ENCODE data around the gene CD37. TPM values are rescaled to one million over a fixed set of nuclear protein-coding genes. Genes with fewer than 3 reads are reported as not detected.
"Not testable (repeated sequence)": the region's sequence is repeated elsewhere in the genome, so short reads cannot be mapped to it uniquely, and the experiment has no call there.

Gene CD37
- total and polyA plus RNA-seq, 7 experiments from 2014 or later, result 192 to 416 (median 330) TPM

- Histone ChIP-seq H3K4me3 (ENCODE audit: low read length) (no peak overlapping the region), H3K9me3 (ENCODE audit: control insufficient read depth in 2 of 3, low read length in 3 of 3) (peaks cover 0 to 10% (median 5%) of the 10 kb centered on the region in 3 experiments), H3K36me3 (ENCODE audit: control insufficient read depth in 2 of 3, insufficient read depth in 3 of 3, low read length in 3 of 3) (no peaks in the 10 kb centered on the region), H3K27ac (ENCODE audit: low read depth, low read length) (no peak overlapping the region), H3K4me1 (ENCODE audit: control insufficient read depth in 2 of 2, insufficient read depth in 2 of 2, low read length in 2 of 2) (peaks cover 11 to 28% of the 10 kb centered on the region in 2 donors), H3K27me3 (ENCODE audit: control insufficient read depth in 2 of 2, insufficient read depth in 2 of 2, low read length in 2 of 2) (peaks cover 5 to 18% of the 10 kb centered on the region in 2 donors)
- DNase-seq, result no peak
- no peak for ATAC-seq
- peak overlapping the region in 1 of 9 donors; percentile 48 for H3K27ac Mint-ChIP-seq
- H3K9me3 Mint-ChIP-seq, result peaks cover 0 to 24% (median 9%) of the 10 kb centered on the region in 11 donors
- intact Hi-C loops (cut with micrococcal nuclease), result no loop called here
- no peak overlapping the region for H3K4me3 Mint-ChIP-seq
- ChIA-PET POLR2A (interaction anchor here (0.7 kb wide), 1 partner anchor 387 kb away, joined by 3 read pairs; no protein-coding TSS in a partner anchor), CTCF (interaction anchor here (0.6 kb wide), 1 partner anchor 58 kb away, joined by 3 read pairs; no protein-coding TSS in a partner anchor)
- peaks cover 0 to 8% (median 3%) of the 10 kb centered on the region in 5 donors for H3K36me3 Mint-ChIP-seq
- peaks cover 0 to 20% (median 14%) of the 10 kb centered on the region in 5 donors for H3K27me3 Mint-ChIP-seq
- H3K4me1 Mint-ChIP-seq, result peaks cover 0 to 12% (median 3%) of the 10 kb centered on the region in 7 donors
Observed at GRCh38 chr19:49366110-49366509, 30.9 kb downstream of the CD37 start.

- Mint-ChIP-seq H3K4me3 (no peak overlapping the region), H3K27ac (no peak overlapping the region), H3K36me3 (peaks cover 0 to 8% (median 3%) of the 10 kb centered on the region in 5 donors), H3K4me1 (peaks cover 0 to 3% (median 0%) of the 10 kb centered on the region in 7 donors), H3K27me3 (peaks cover 0 to 19% (median 7%) of the 10 kb centered on the region in 5 donors), H3K9me3 (peaks cover 0 to 24% (median 9%) of the 10 kb centered on the region in 11 donors)
- intact Hi-C loops (cut with micrococcal nuclease), result no loop called here
- ATAC-seq (no peak), DNase-seq (no peak)
- ChIA-PET CTCF (interaction anchor here (0.7 kb wide), 1 partner anchor 23 kb away, joined by 3 read pairs; no protein-coding TSS in a partner anchor), POLR2A (no interaction called here)
- Histone ChIP-seq H3K4me1 (ENCODE audit: control insufficient read depth in 2 of 2, insufficient read depth in 2 of 2, low read length in 2 of 2) (peaks cover under 1 to 5% of the 10 kb centered on the region in 2 donors), H3K36me3 (ENCODE audit: control insufficient read depth in 2 of 3, insufficient read depth in 3 of 3, low read length in 3 of 3) (no peaks in the 10 kb centered on the region), H3K27ac (ENCODE audit: low read depth, low read length) (no peak overlapping the region), H3K27me3 (ENCODE audit: control insufficient read depth in 2 of 2, insufficient read depth in 2 of 2, low read length in 2 of 2) (peaks cover 0 to 8% of the 10 kb centered on the region in 2 donors), H3K9me3 (ENCODE audit: control insufficient read depth in 2 of 3, low read length in 3 of 3) (peaks cover 0 to 10% (median 5%) of the 10 kb centered on the region in 3 experiments), H3K4me3 (ENCODE audit: low read length) (no peak overlapping the region)
Observed at GRCh38 chr19:49368711-49369358, 33.6 kb downstream of the CD37 start.

- intact Hi-C loops (cut with micrococcal nuclease), result no loop called here
Observed at GRCh38 chr19:49371184-49371583, 36.0 kb downstream of the CD37 start.

DNA sequence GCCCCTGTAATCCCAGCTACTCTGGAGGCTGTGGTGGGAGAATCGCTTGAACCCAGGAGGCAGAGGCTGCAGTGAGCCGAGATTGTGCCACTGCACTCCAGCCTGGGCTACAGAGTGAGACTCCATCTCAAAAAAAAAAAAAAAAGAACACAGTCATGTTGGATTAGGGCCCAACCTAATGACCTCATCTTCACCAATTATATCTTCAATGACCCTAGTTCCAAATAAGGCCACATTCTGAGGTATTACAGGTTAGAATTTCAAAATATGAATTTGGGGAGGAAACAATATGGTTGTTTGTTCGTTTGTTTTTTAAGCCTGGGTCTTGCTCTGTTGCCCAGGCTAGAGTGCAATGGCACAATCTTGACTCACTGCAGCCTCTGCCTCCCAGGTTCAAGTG, 38.0 kb downstream of the CD37 start:
- peaks cover 0 to 24% (median 8%) of the 10 kb centered on the region in 11 donors for H3K9me3 Mint-ChIP-seq
- H3K27ac Mint-ChIP-seq, result not testable (repeated sequence)
- CTCF ChIA-PET, result interaction anchor here (0.5 to 0.6 kb wide), 2 partner anchors 97 to 105 kb away, joined by 3 read pairs; no protein-coding TSS in a partner anchor

More at GRCh38 chr19:49371184-49371583, 36.0 kb downstream of the CD37 start:
- no peak for DNase-seq
- H3K36me3 ChIP-seq (ENCODE audit: control insufficient read depth in 2 of 3, insufficient read depth in 3 of 3, low read length in 3 of 3), result no peaks in the 10 kb centered on the region
- no peaks in the 10 kb centered on the region for H3K4me1 ChIP-seq (ENCODE audit: control insufficient read depth in 2 of 2, insufficient read depth in 2 of 2, low read length in 2 of 2)
- H3K4me3 ChIP-seq (ENCODE audit: low read length), result no peak overlapping the region
- Mint-ChIP-seq H3K4me1 (no peaks in the 10 kb centered on the region), H3K36me3 (peaks cover 0 to 8% (median 3%) of the 10 kb centered on the region in 5 donors), H3K4me3 (no peak overlapping the region), H3K27ac (no peak overlapping the region), H3K27me3 (peaks cover 3 to 12% (median 10%) of the 10 kb centered on the region in 5 donors), H3K9me3 (peaks cover 0 to 24% (median 8%) of the 10 kb centered on the region in 11 donors)
- H3K27ac ChIP-seq (ENCODE audit: low read depth, low read length), result no peak overlapping the region
- no peaks in the 10 kb centered on the region for H3K27me3 ChIP-seq (ENCODE audit: control insufficient read depth in 2 of 2, insufficient read depth in 2 of 2, low read length in 2 of 2)
- ChIA-PET POLR2A (no interaction called here), CTCF (no interaction called here)
- H3K9me3 ChIP-seq (ENCODE audit: control insufficient read depth in 2 of 3, low read length in 3 of 3), result peaks cover 0 to 10% (median 5%) of the 10 kb centered on the region in 3 experiments
- no peak for ATAC-seq

GRCh38 chr19:49374665-49375434, 39.6 kb downstream of the CD37 start:
- peaks cover 0 to 12% (median 0%) of the 10 kb centered on the region in 11 donors for H3K9me3 Mint-ChIP-seq
- Histone ChIP-seq H3K27me3 (ENCODE audit: control insufficient read depth in 2 of 2, insufficient read depth in 2 of 2, low read length in 2 of 2) (no peaks in the 10 kb centered on the region), H3K36me3 (ENCODE audit: control insufficient read depth in 2 of 3, insufficient read depth in 3 of 3, low read length in 3 of 3) (no peaks in the 10 kb centered on the region), H3K4me3 (ENCODE audit: low read length) (no peak overlapping the region), H3K27ac (ENCODE audit: low read depth, low read length) (no peak overlapping the region), H3K9me3 (ENCODE audit: control insufficient read depth in 2 of 3, low read length in 3 of 3) (no peaks in the 10 kb centered on the region), H3K4me1 (ENCODE audit: control insufficient read depth in 2 of 2, insufficient read depth in 2 of 2, low read length in 2 of 2) (no peaks in the 10 kb centered on the region)
- H3K4me1 Mint-ChIP-seq, result no peaks in the 10 kb centered on the region
- ChIA-PET CTCF (interaction anchor here (0.8 kb wide), 1 partner anchor 148 kb away, joined by 3 read pairs; no protein-coding TSS in a partner anchor), POLR2A (interaction anchor here (0.5 to 0.6 kb wide), 2 partner anchors 73 to 162 kb away, joined by 3 to 4 read pairs; no protein-coding TSS in a partner anchor)
- ATAC-seq (no peak), DNase-seq (no peak)
- intact Hi-C loops (cut with micrococcal nuclease), result no loop called here
- no peak overlapping the region for H3K4me3 Mint-ChIP-seq
- peaks cover 5 to 13% (median 6%) of the 10 kb centered on the region in 5 donors for H3K27me3 Mint-ChIP-seq
- peaks cover 0 to 2% (median 0%) of the 10 kb centered on the region in 5 donors for H3K36me3 Mint-ChIP-seq
- no peak overlapping the region for H3K27ac Mint-ChIP-seq

More for the DNA sequence above, 38.0 kb downstream of the CD37 start:
- H3K4me1 ChIP-seq (ENCODE audit: control insufficient read depth in 2 of 2, insufficient read depth in 2 of 2, low read length in 2 of 2); H3K27me3 ChIP-seq (ENCODE audit: control insufficient read depth in 2 of 2, insufficient read depth in 2 of 2, low read length in 2 of 2); H3K27ac ChIP-seq (ENCODE audit: low read depth, low read length); H3K9me3 ChIP-seq (ENCODE audit: control insufficient read depth in 2 of 3, low read length in 3 of 3); ATAC-seq; H3K36me3 ChIP-seq (ENCODE audit: control insufficient read depth in 2 of 3, insufficient read depth in 3 of 3, low read length in 3 of 3); POLR2A ChIA-PET; DNase-seq; H3K4me3 ChIP-seq (ENCODE audit: low read length); H3K4me3 Mint-ChIP-seq; intact Hi-C loops (cut with micrococcal nuclease); H3K36me3 Mint-ChIP-seq; H3K4me1 Mint-ChIP-seq: not testable (repeated sequence)
- H3K27me3 Mint-ChIP-seq, result peaks cover 5 to 10% (median 8%) of the 10 kb centered on the region in 5 donors

- peaks cover 0 to 13% (median 5%) of the 10 kb centered on the region in 11 donors for H3K9me3 Mint-ChIP-seq
- H3K4me1 ChIP-seq (ENCODE audit: control insufficient read depth in 2 of 2, insufficient read depth in 2 of 2, low read length in 2 of 2), result no peaks in the 10 kb centered on the region
- H3K9me3 ChIP-seq (ENCODE audit: control insufficient read depth in 2 of 3, low read length in 3 of 3), result peaks cover 0 to 4% (median 0%) of the 10 kb centered on the region in 3 experiments
- H3K27me3 ChIP-seq (ENCODE audit: control insufficient read depth in 2 of 2, insufficient read depth in 2 of 2, low read length in 2 of 2), result no peaks in the 10 kb centered on the region
- H3K4me3 Mint-ChIP-seq, result no peak overlapping the region
- intact Hi-C loops (cut with micrococcal nuclease), result no loop called here
- ATAC-seq (no peak), DNase-seq (no peak)
- H3K4me3 ChIP-seq (ENCODE audit: low read length), result no peak overlapping the region
- no peak overlapping the region for H3K27ac ChIP-seq (ENCODE audit: low read depth, low read length)
- ChIA-PET CTCF (no interaction called here), POLR2A (interaction anchor here (0.8 kb wide), 1 partner anchor 302 kb away, joined by 3 read pairs; no protein-coding TSS in a partner anchor)
- H3K27me3 Mint-ChIP-seq, result peaks cover 10 to 17% (median 10%) of the 10 kb centered on the region in 5 donors
- H3K4me1 Mint-ChIP-seq, result no peaks in the 10 kb centered on the region
- no peak overlapping the region for H3K27ac Mint-ChIP-seq
- H3K36me3 ChIP-seq (ENCODE audit: control insufficient read depth in 2 of 3, insufficient read depth in 3 of 3, low read length in 3 of 3), result no peaks in the 10 kb centered on the region
- H3K36me3 Mint-ChIP-seq, result peaks cover 0 to 8% (median 4%) of the 10 kb centered on the region in 5 donors
Observed at GRCh38 chr19:49378512-49378911, 43.3 kb downstream of the CD37 start.
